GM23338 (cell line): ENCODE results near the gene ADORA1.

Experiments
- CREB1 ChIP-seq: fragments of 250-450 bp; sonication (Bioruptor Pico); IDR thresholded peaks from 2 replicates; pipeline ENCODE4 v1.5.0; 2020; ENCODE audit warnings: low read depth, mild to moderate bottlenecking, moderate library complexity
- CTCF ChIP-seq, 2 experiments: fragments of 200-600 bp in 1 of 2; sonication (generic) in 1 of 2; conservative IDR thresholded peaks; 2 replicates each; pipeline versions ENCODE4 v1.5.1 to v1.6.1; 2016 to 2017; ENCODE audit warnings: antibody characterized with exemption in 2 of 2, low read depth in 2 of 2, mild to moderate bottlenecking in 2 of 2, moderate library complexity in 1 of 2
- EZH2 ChIP-seq: fragments of 200-600 bp; sonication (generic); IDR thresholded peaks from one replicate; pipeline ENCODE4 v1.8.0; 2017; ENCODE audit warnings: antibody characterized with exemption, mild to moderate bottlenecking, low read depth; ENCODE audit not compliant: unreplicated experiment
- EZH2phosphoT487 ChIP-seq: fragments of 200-600 bp; sonication (generic); IDR thresholded peaks from one replicate; pipeline ENCODE4 v1.8.1; 2018; ENCODE audit warnings: antibody characterized with exemption; ENCODE audit not compliant: unreplicated experiment
- POLR2AphosphoS5 ChIP-seq: IDR thresholded peaks from 2 replicates; pipeline ENCODE4 v1.6.1; 2016; ENCODE audit warnings: antibody characterized with exemption, low read depth

GRCh38 chr1:203117611-203118575 lies 9.6 kb upstream of the ADORA1 start:
- TF ChIP-seq CTCF (conservative IDR thresholded peaks at IDR 0.05; ENCODE audit: low read depth in 2 of 2) (peak; percentile 76 to 98), EZH2 (no peak), EZH2phosphoT487 (no peak), CREB1 (CRISPR knock-in tag) (no peak), POLR2AphosphoS5 (no peak)
